GM23338 (cell line): Measurements from ENCODE around the gene MICAL1. TPM values are rescaled to one million over a fixed set of nuclear protein-coding genes. Genes with fewer than 3 reads are reported as not detected.

Experiments used
- ATAC-seq: fragments of 200-7000 bp; cut with Tn5 transposase; 3 replicates; pipeline ENCODE4 v1.9.1; 2020
- DNase-seq: peaks from one replicate; pipeline ENCODE4 v3.0.0-alpha.2; 2015; ENCODE audit warnings: low spot score
- H2AFZ ChIP-seq: fragments of 200-600 bp; sonication (generic); 2 replicates; pipeline ENCODE4 v1.8.0; 2016; ENCODE audit warnings: antibody characterized with exemption, mild to moderate bottlenecking, moderate library complexity
- H3F3A ChIP-seq: fragments of 200-600 bp; sonication (generic); replicated peaks from 2 replicates; pipeline ENCODE4 v1.8.0; 2017; ENCODE audit warnings: antibody characterized with exemption, mixed run types, low read depth
- H3K27ac ChIP-seq: fragments of 200-600 bp; sonication (generic); 2 replicates; pipeline ENCODE4 v1.6.1; 2016; ENCODE audit warnings: low read depth
- H3K27me3 ChIP-seq: fragments of 200-600 bp; sonication (generic); 2 replicates; pipeline ENCODE4 v1.8.0; 2016; ENCODE audit warnings: mild to moderate bottlenecking, mixed run types, moderate library complexity; ENCODE audit not compliant: insufficient read depth
- H3K36me3 ChIP-seq: fragments of 200-600 bp; sonication (generic); 2 replicates; pipeline ENCODE4 v1.8.0; 2016; ENCODE audit warnings: mild to moderate bottlenecking; ENCODE audit not compliant: insufficient read depth
- H3K4me1 ChIP-seq: fragments of 200-600 bp; sonication (generic); 2 replicates; pipeline ENCODE4 v1.8.0; 2016; ENCODE audit warnings: mild to moderate bottlenecking, moderate library complexity; ENCODE audit not compliant: insufficient read depth
- H3K4me2 ChIP-seq: fragments of 200-600 bp; sonication (generic); 2 replicates; pipeline ENCODE4 v1.7.1; 2017; ENCODE audit warnings: mixed run types
- H3K4me3 ChIP-seq: fragments of 200-600 bp; sonication (generic); 2 replicates; pipeline ENCODE4 v1.6.1; 2016; ENCODE audit warnings: mixed run types
- H3K79me2 ChIP-seq: fragments of 200-600 bp; sonication (generic); replicated peaks from 2 replicates; pipeline ENCODE4 v1.8.0; 2017; ENCODE audit warnings: mild to moderate bottlenecking; ENCODE audit not compliant: insufficient read depth
- H3K9me2 ChIP-seq: fragments of 200-600 bp; sonication (generic); 2 replicates; pipeline ENCODE4 v1.8.0; 2017; ENCODE audit not compliant: insufficient read depth
- H4K20me1 ChIP-seq: fragments of 200-600 bp; sonication (generic); replicated peaks from 2 replicates; pipeline ENCODE4 v1.8.0; 2017; ENCODE audit warnings: mild to moderate bottlenecking; ENCODE audit not compliant: insufficient read depth
- H3K27ac Mint-ChIP-seq: 2 replicates; pipeline ENCODE4 v1.8.0; 2020; ENCODE audit warnings: inconsistent platforms, mild to moderate bottlenecking, moderate library complexity, mixed read lengths
- H3K27me3 Mint-ChIP-seq: 3 replicates; pipeline ENCODE4 v1.8.0; 2022; ENCODE audit warnings: low read depth, mild to moderate bottlenecking, moderate library complexity, mixed read lengths, inconsistent platforms; ENCODE audit not compliant: insufficient read depth, poor library complexity
- H3K36me3 Mint-ChIP-seq: 3 replicates; pipeline ENCODE4 v1.8.0; 2021; ENCODE audit warnings: low read depth, mild to moderate bottlenecking, inconsistent platforms, moderate library complexity, mixed read lengths
- H3K4me1 Mint-ChIP-seq: 3 replicates; pipeline ENCODE4 v1.8.0; 2020; ENCODE audit warnings: mild to moderate bottlenecking, inconsistent platforms, mixed read lengths
- H3K4me3 Mint-ChIP-seq: 3 replicates; pipeline ENCODE4 v1.8.0; 2021; ENCODE audit warnings: moderate library complexity, mild to moderate bottlenecking, inconsistent platforms, mixed read lengths
- H3K9me3 Mint-ChIP-seq: 3 replicates; pipeline ENCODE4 v1.8.0; 2020; ENCODE audit warnings: moderate library complexity, mild to moderate bottlenecking, inconsistent platforms, mixed read lengths
- CREB1 ChIP-seq: fragments of 250-450 bp; sonication (Bioruptor Pico); IDR thresholded peaks from 2 replicates; pipeline ENCODE4 v1.5.0; 2020; ENCODE audit warnings: low read depth, mild to moderate bottlenecking, moderate library complexity
- CTCF ChIP-seq, 2 experiments: fragments of 200-600 bp in 1 of 2; sonication (generic) in 1 of 2; conservative IDR thresholded peaks; 2 replicates each; pipeline versions ENCODE4 v1.5.1 to v1.6.1; 2016 to 2017; ENCODE audit warnings: antibody characterized with exemption in 2 of 2, low read depth in 2 of 2, mild to moderate bottlenecking in 2 of 2, moderate library complexity in 1 of 2
- ETS1 ChIP-seq: IDR thresholded peaks from 2 replicates; pipeline ENCODE4 v1.6.1; 2016; ENCODE audit warnings: antibody characterized with exemption
- EZH2 ChIP-seq: fragments of 200-600 bp; sonication (generic); IDR thresholded peaks from one replicate; pipeline ENCODE4 v1.8.0; 2017; ENCODE audit warnings: antibody characterized with exemption, mild to moderate bottlenecking, low read depth; ENCODE audit not compliant: unreplicated experiment
- EZH2phosphoT487 ChIP-seq: fragments of 200-600 bp; sonication (generic); IDR thresholded peaks from one replicate; pipeline ENCODE4 v1.8.1; 2018; ENCODE audit warnings: antibody characterized with exemption; ENCODE audit not compliant: unreplicated experiment
- JUNB ChIP-seq: IDR thresholded peaks from one replicate; pipeline ENCODE4 v1.6.1; 2016; ENCODE audit warnings: antibody characterized with exemption; ENCODE audit not compliant: unreplicated experiment
- NANOG ChIP-seq: IDR thresholded peaks from 2 replicates; pipeline ENCODE4 v1.6.1; 2016; ENCODE audit warnings: antibody characterized with exemption, borderline replicate concordance
- POLR2AphosphoS5 ChIP-seq: IDR thresholded peaks from 2 replicates; pipeline ENCODE4 v1.6.1; 2016; ENCODE audit warnings: antibody characterized with exemption, low read depth
- STAT1 ChIP-seq: IDR thresholded peaks from one replicate; pipeline ENCODE4 v1.6.1; 2016; ENCODE audit warnings: antibody characterized with exemption; ENCODE audit not compliant: unreplicated experiment
- ZNF114 ChIP-seq: fragments of 250-450 bp; sonication (Bioruptor Pico); IDR thresholded peaks from 2 replicates; pipeline ENCODE4 v1.5.0; 2020; ENCODE audit warnings: mild to moderate bottlenecking, moderate library complexity
- polyA plus RNA-seq: library from polyadenylated mRNA; unstranded; fragments of >200 nt; fragmentation: Nextera tagmentation; extraction: Ambion mirVana; gene quantifications from 2 replicates; pipeline ENCODE4 v1.2.1, GENCODE V29; 2016
- total RNA-seq: library from RNA; depleted of rRNA; stranded (reverse); fragments of >200 nt; shearing (Covaris generic); gene quantifications from 2 replicates; pipeline ENCODE4 v1.2.3, GENCODE V29; 2014
- TF ChIP-seq, protein P1 (sequence below): IDR thresholded peaks from one replicate; pipeline ENCODE4 v1.6.1; 2018; ENCODE audit warnings: antibody characterized with exemption; ENCODE audit not compliant: unreplicated experiment

Gene MICAL1
- total and polyA plus RNA-seq, 2 experiments from 2014 or later = 27.8 to 77.8 TPM

GRCh38 chr6:109496036-109496772, 40.6 kb upstream of the MICAL1 start:
- H3K9me2 ChIP-seq = 0 out of 2 replicates have a peak, but pooled peaks cover 3% of the 10 kb centered on the region
- no peaks in the 10 kb centered on the region for H3K27me3 ChIP-seq
- DNase-seq = no peak
- no peaks in the 10 kb centered on the region for H4K20me1 ChIP-seq
- H3K4me3 ChIP-seq = no peak overlapping the region
- H3K4me2 ChIP-seq = no peak overlapping the region
- no peaks in the 10 kb centered on the region for H3K36me3 ChIP-seq
- ATAC-seq = no peak
- Mint-ChIP-seq H3K36me3 (no peaks in the 10 kb centered on the region), H3K27ac (no peak overlapping the region), H3K27me3 (peaks cover 5% of the 10 kb centered on the region), H3K4me1 (peaks cover 55% of the 10 kb centered on the region), H3K4me3 (no peak overlapping the region), H3K9me3 (no peaks in the 10 kb centered on the region)
- TF ChIP-seq POLR2AphosphoS5 = no peak
- peaks cover 31% of the 10 kb centered on the region for H3K4me1 ChIP-seq
- H3K79me2 ChIP-seq = no peaks in the 10 kb centered on the region
- H3K27ac ChIP-seq = no peak overlapping the region
- H3F3A ChIP-seq = no peaks in the 10 kb centered on the region
- peak overlapping the region; percentile 16; the same call in 1 of the 2 replicates for H2AFZ ChIP-seq

GRCh38 chr6:109493865-109494264, 38.3 kb upstream of the MICAL1 start:
- H3K27ac Mint-ChIP-seq = no peak overlapping the region
- ATAC-seq = no peak
- H3K4me3 ChIP-seq = no peak overlapping the region
- no peaks in the 10 kb centered on the region for H3K27me3 ChIP-seq
- no peaks in the 10 kb centered on the region for H3K36me3 ChIP-seq
- TF ChIP-seq EZH2 = no peak
- no peak for TF ChIP-seq CTCF (conservative IDR thresholded peaks at IDR 0.05; ENCODE audit: low read depth in 2 of 2)
- TF ChIP-seq ZNF114 (CRISPR knock-in tag) = no peak
- no peak for TF ChIP-seq ETS1
- no peak for TF ChIP-seq JUNB
- no peak for TF ChIP-seq EZH2phosphoT487
- TF ChIP-seq CREB1 (CRISPR knock-in tag) = no peak
- no peak for TF ChIP-seq NANOG
- TF ChIP-seq, protein P1, sequence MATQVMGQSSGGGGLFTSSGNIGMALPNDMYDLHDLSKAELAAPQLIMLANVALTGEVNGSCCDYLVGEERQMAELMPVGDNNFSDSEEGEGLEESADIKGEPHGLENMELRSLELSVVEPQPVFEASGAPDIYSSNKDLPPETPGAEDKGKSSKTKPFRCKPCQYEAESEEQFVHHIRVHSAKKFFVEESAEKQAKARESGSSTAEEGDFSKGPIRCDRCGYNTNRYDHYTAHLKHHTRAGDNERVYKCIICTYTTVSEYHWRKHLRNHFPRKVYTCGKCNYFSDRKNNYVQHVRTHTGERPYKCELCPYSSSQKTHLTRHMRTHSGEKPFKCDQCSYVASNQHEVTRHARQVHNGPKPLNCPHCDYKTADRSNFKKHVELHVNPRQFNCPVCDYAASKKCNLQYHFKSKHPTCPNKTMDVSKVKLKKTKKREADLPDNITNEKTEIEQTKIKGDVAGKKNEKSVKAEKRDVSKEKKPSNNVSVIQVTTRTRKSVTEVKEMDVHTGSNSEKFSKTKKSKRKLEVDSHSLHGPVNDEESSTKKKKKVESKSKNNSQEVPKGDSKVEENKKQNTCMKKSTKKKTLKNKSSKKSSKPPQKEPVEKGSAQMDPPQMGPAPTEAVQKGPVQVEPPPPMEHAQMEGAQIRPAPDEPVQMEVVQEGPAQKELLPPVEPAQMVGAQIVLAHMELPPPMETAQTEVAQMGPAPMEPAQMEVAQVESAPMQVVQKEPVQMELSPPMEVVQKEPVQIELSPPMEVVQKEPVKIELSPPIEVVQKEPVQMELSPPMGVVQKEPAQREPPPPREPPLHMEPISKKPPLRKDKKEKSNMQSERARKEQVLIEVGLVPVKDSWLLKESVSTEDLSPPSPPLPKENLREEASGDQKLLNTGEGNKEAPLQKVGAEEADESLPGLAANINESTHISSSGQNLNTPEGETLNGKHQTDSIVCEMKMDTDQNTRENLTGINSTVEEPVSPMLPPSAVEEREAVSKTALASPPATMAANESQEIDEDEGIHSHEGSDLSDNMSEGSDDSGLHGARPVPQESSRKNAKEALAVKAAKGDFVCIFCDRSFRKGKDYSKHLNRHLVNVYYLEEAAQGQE = no peak
- no peak for TF ChIP-seq STAT1
- H3K36me3 Mint-ChIP-seq = no peaks in the 10 kb centered on the region
- no peaks in the 10 kb centered on the region for H3K9me3 Mint-ChIP-seq
- no peak overlapping the region for H3K27ac ChIP-seq
- peaks cover 5% of the 10 kb centered on the region for H3K27me3 Mint-ChIP-seq
- no peak for DNase-seq
- peaks cover 40% of the 10 kb centered on the region for H3K4me1 ChIP-seq
- no peak overlapping the region for H3K4me3 Mint-ChIP-seq
- H4K20me1 ChIP-seq = no peaks in the 10 kb centered on the region
- H3K4me2 ChIP-seq = peak overlapping the region; percentile 71
- 0 out of 2 replicates have a peak, but pooled peaks cover 3% of the 10 kb centered on the region for H3K9me2 ChIP-seq
- H3K79me2 ChIP-seq = no peaks in the 10 kb centered on the region
- no peaks in the 10 kb centered on the region for H3F3A ChIP-seq
- peaks cover 65% of the 10 kb centered on the region for H3K4me1 Mint-ChIP-seq
- no peak overlapping the region for H2AFZ ChIP-seq
